HepG2 (cell line): Measurements from ENCODE around the gene PRICKLE3. TPM values are rescaled to one million over a fixed set of nuclear protein-coding genes. Genes with fewer than 3 reads are reported as not detected.

ENCODE experiments used
- CREM ChIP-seq, 2 experiments: sonication (generic) in 1 of 2; formaldehyde crosslinking in 1 of 2; IDR thresholded peaks; 2 replicates each; pipeline versions ENCODE4 v1.4.0 to v1.6.1; 2016 to 2020; ENCODE audit warnings: antibody characterized with exemption in 1 of 2, mild to moderate bottlenecking in 1 of 2, missing genetic modification reagents in 1 of 2
- EP300 ChIP-seq, 3 experiments: sonication (generic) in 1 of 3; formaldehyde crosslinking in 1 of 3; IDR thresholded peaks; 2 replicates each; pipeline versions ENCODE4 v1.5.1 to v1.6.1; 2011 to 2020; ENCODE audit warnings: low read depth in 2 of 3, low read length in 2 of 3, borderline replicate concordance in 1 of 3, improper control_type of control experiment in 1 of 3, mild to moderate bottlenecking in 1 of 3, missing genetic modification reagents in 1 of 3, moderate library complexity in 1 of 3
- MATR3 ChIP-seq: sonication (generic); formaldehyde crosslinking; IDR thresholded peaks from 2 replicates; pipeline ENCODE4 v1.4.0; 2020; ENCODE audit warnings: missing genetic modification reagents
- MXD1 ChIP-seq: sonication (generic); formaldehyde crosslinking; IDR thresholded peaks from 2 replicates; pipeline ENCODE4 v1.4.0; 2020; ENCODE audit warnings: mild to moderate bottlenecking, missing genetic modification reagents
- PHF5A ChIP-seq: IDR thresholded peaks from one replicate; pipeline ENCODE4 v1.6.1; 2018; ENCODE audit warnings: low read depth, missing genetic modification reagents; ENCODE audit not compliant: unreplicated experiment
- RERE ChIP-seq: IDR thresholded peaks from 2 replicates; pipeline ENCODE4 v1.6.1; 2016; ENCODE audit warnings: low read depth, missing genetic modification reagents, missing compliant biosample characterization
- SIX1 ChIP-seq: sonication (generic); formaldehyde crosslinking; IDR thresholded peaks from 2 replicates; pipeline ENCODE4 v1.4.0; 2020; ENCODE audit warnings: missing genetic modification reagents, borderline replicate concordance
- SNAI1 ChIP-seq: sonication (generic); formaldehyde crosslinking; IDR thresholded peaks from 2 replicates; pipeline ENCODE4 v1.5.0; 2020; ENCODE audit warnings: mild to moderate bottlenecking, missing genetic modification reagents, borderline replicate concordance
- TSC22D2 ChIP-seq: sonication (generic); formaldehyde crosslinking; IDR thresholded peaks from 2 replicates; pipeline ENCODE4 v1.5.1; 2020; ENCODE audit warnings: missing genetic modification reagents, mild to moderate bottlenecking, borderline replicate concordance
- ZBTB49 ChIP-seq: sonication (generic); formaldehyde crosslinking; IDR thresholded peaks from 2 replicates; pipeline ENCODE4 v1.4.0; 2020; ENCODE audit warnings: missing genetic modification reagents, borderline replicate concordance
- ZEB1 ChIP-seq: IDR thresholded peaks from 2 replicates; pipeline ENCODE4 v1.6.1; 2012; ENCODE audit warnings: mild to moderate bottlenecking, low read depth, inconsistent platforms; ENCODE audit not compliant: insufficient replicate concordance
- ZNF674 ChIP-seq: sonication (generic); formaldehyde crosslinking; IDR thresholded peaks from 2 replicates; pipeline ENCODE4 v1.5.0; 2020; ENCODE audit warnings: low read depth, mild to moderate bottlenecking, missing genetic modification reagents
- ZSCAN31 ChIP-seq: sonication (generic); formaldehyde crosslinking; IDR thresholded peaks from 2 replicates; pipeline ENCODE4 v1.5.0; 2020; ENCODE audit warnings: low read depth, mild to moderate bottlenecking, missing genetic modification reagents
- polyA plus RNA-seq, 8 experiments: library from polyadenylated mRNA; depleted of rRNA in 3 of 8; stranded (reverse) in 7 of 8; unstranded in 1 of 8; fragments of >200 nt; fragmentation: Illumina TruSeq in 4 of 8; extraction: Trizol in 4 of 8; gene quantifications; 2 replicates each; pipeline versions ENCODE4 v1.2.1 to v1.2.3, GENCODE V29; 2011 to 2016; ENCODE audit warnings: low read depth in 4 of 8, missing spikeins in 1 of 8, mixed read lengths in 1 of 8; ENCODE audit not compliant: insufficient read depth in 1 of 8
- total RNA-seq, 5 experiments: library from RNA; depleted of rRNA; stranded (reverse); fragments of >200 nt; fragmentation: Illumina TruSeq; extraction: Trizol; gene quantifications; 2 replicates each; pipeline ENCODE4 v1.2.3, GENCODE V29; 2016; ENCODE audit warnings: low read depth in 1 of 5

The PRICKLE3 gene
- total and polyA plus RNA-seq, 2 of the 13 experiments (the other 11 are each of a cell fraction or from before 2014, with no cell fraction given) = 2.6 TPM

GRCh38 chrX:49190821-49191573 is 4.8 kb upstream of the PRICKLE3 start (continued):
- TF ChIP-seq MATR3 (CRISPR knock-in tag) (no peak), CREM (IDR thresholded peaks at IDR 0.05) (peak; percentile 85), CREM (CRISPR knock-in tag; IDR thresholded peaks at IDR 0.05) (no peak), TSC22D2 (CRISPR knock-in tag) (no peak), RERE (no peak), ZBTB49 (CRISPR knock-in tag) (no peak), ZNF674 (CRISPR knock-in tag) (no peak), ZSCAN31 (CRISPR knock-in tag) (no peak), EP300 (IDR thresholded peaks at IDR 0.05; ENCODE audit: low read depth in 2 of 2, low read length in 2 of 2) (no peak), EP300 (CRISPR knock-in tag; IDR thresholded peaks at IDR 0.05; ENCODE audit: borderline replicate concordance) (no peak), PHF5A (no peak), SIX1 (no peak), ZEB1 (no peak), SNAI1 (CRISPR knock-in tag) (no peak), MXD1 (no peak)
